Inferior parietal cortex (tissue), 1 donor: Measurements from ENCODE around the gene GJB1.
A peak's percentile ranks its signal among the peaks of the same experiment; 100 is the strongest.
"Not testable (repeated sequence)": the region's sequence is repeated elsewhere in the genome, so short reads cannot be mapped to it uniquely, and the experiment has no call there.

ENCODE experiments used
- DNase-seq: peaks from one replicate; pipeline ENCODE4 v3.0.0-alpha.2; 2016; ENCODE audit errors: extremely low spot score

GJB1 gene

GRCh38 chrX:71222929-71223328 lies at the start of gene GJB1:
Gene GJB1 (plus strand): TSS chrX:71223224. CDS start chrX:71223708, 484 bp downstream.
- DNase-seq = peak; percentile 45

- no peak for DNase-seq
These were observed 49.6 kb upstream of the GJB1 start for GRCh38 chrX:71173440-71173839.

GRCh38 chrX:71174795-71175194 lies 48.2 kb upstream of the GJB1 start:
- no peak for DNase-seq

GRCh38 chrX:71175531-71175930 lies 47.5 kb upstream of the GJB1 start:
- DNase-seq = no peak

GRCh38 chrX:71177327-71177726 lies 45.7 kb upstream of the GJB1 start:
- DNase-seq = no peak

GRCh38 chrX:71178908-71179307 lies 44.1 kb upstream of the GJB1 start:
- peak; percentile 80 for DNase-seq

GRCh38 chrX:71180579-71181265 lies 42.3 kb upstream of the GJB1 start:
- DNase-seq = not testable (repeated sequence)

GRCh38 chrX:71181558-71181909 lies 41.5 kb upstream of the GJB1 start:
- no peak for DNase-seq

- peak; percentile 92 for DNase-seq
These were observed 40.9 kb upstream of the GJB1 start for GRCh38 chrX:71181910-71182799.

- DNase-seq = no peak
These were observed 40.2 kb upstream of the GJB1 start for GRCh38 chrX:71182871-71183270.

GRCh38 chrX:71183341-71183740 lies 39.7 kb upstream of the GJB1 start:
- no peak for DNase-seq

GRCh38 chrX:71184092-71184491 lies 38.9 kb upstream of the GJB1 start:
- no peak for DNase-seq

- DNase-seq = no peak
These were observed 38.1 kb upstream of the GJB1 start for GRCh38 chrX:71184803-71185495.

GRCh38 chrX:71191248-71191647 lies 31.8 kb upstream of the GJB1 start:
- no peak for DNase-seq

GRCh38 chrX:71195964-71196649 lies 26.9 kb upstream of the GJB1 start:
- DNase-seq = no peak

GRCh38 chrX:71198066-71198465 lies 25.0 kb upstream of the GJB1 start:
- DNase-seq = no peak

- DNase-seq = no peak
These were observed 23.6 kb upstream of the GJB1 start for GRCh38 chrX:71199252-71200008.

GRCh38 chrX:71210816-71211215 lies 12.2 kb upstream of the GJB1 start:
- no peak for DNase-seq

- no peak for DNase-seq
These were observed 10.5 kb upstream of the GJB1 start for GRCh38 chrX:71212536-71212935.

GRCh38 chrX:71214152-71214551 lies 8.9 kb upstream of the GJB1 start:
- no peak for DNase-seq
